ENCODE data around the gene PPP6R1. TPM values are rescaled to one million over a fixed set of nuclear protein-coding genes. Genes with fewer than 3 reads are reported as not detected.
A peak's percentile ranks its signal among the peaks of the same experiment; 100 is the strongest.

The PPP6R1 gene
- total and polyA plus RNA-seq, 2 of the 13 experiments (the other 11 are each of a cell fraction or from before 2014, with no cell fraction given), result 25.8 to 54.0 TPM

DNA sequence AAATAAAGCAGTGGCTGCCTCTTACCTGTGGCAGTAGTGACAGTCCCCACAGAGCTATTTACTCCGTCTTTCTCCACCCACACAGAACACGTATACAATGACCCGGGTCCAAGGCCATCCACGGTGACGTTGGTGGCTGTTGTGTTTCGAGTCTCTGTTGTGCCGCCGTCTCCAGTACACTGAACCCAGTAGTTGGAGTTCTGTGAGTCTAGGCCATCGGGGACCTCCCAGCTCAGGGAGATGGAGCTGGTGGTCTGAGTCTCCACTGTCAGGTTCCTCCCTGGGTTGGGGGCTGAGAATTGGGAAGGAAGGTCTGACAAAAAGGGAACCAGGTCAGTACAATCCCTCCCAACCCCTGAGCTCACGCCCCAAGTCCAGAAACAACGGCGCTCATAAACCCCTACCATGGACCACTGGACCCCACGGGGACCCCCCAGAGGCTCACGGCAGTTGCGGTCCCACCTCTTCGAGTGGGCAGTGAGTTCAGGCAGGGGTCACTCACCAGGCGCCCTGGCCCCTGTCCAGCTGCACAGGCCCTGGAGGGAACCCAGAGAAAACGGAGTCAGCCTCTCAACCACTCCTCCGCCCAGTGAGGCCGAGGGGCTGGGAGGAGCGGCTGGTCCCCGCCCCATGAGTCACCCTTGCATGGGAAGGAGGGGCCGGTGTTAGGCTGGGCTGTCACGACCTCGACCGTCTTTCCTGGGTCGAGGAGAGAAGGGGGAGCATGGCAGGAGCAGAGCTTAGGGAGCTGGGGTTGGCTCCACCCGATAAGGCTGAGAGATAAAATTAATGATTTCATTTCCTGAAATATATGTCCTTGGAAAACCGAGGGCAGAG, 51.9 kb downstream of the PPP6R1 start (continued):
- TF ChIP-seq ZNF615 (CRISPR knock-in tag; IDR thresholded peaks at IDR 0.05; ENCODE audit: borderline replicate concordance) (no peak), ZNF781 (CRISPR knock-in tag; IDR thresholded peaks at IDR 0.05; ENCODE audit: borderline replicate concordance, not compliant biosample characterization) (no peak), ZNF780A (CRISPR knock-in tag; IDR thresholded peaks at IDR 0.05) (no peak), ZNF567 (CRISPR knock-in tag; IDR thresholded peaks at IDR 0.05; ENCODE audit: borderline replicate concordance) (no peak), NKX3-1 (CRISPR knock-in tag; IDR thresholded peaks at IDR 0.05) (0 out of 2 replicates have a peak, but pooled peaks have one; percentile 27), ZNF232 (CRISPR knock-in tag; IDR thresholded peaks at IDR 0.05; ENCODE audit: borderline replicate concordance) (no peak), ZNF292 (CRISPR knock-in tag; IDR thresholded peaks at IDR 0.05; ENCODE audit: borderline replicate concordance, low read depth) (no peak), MTF1 (CRISPR knock-in tag; IDR thresholded peaks at IDR 0.05) (no peak)
- TF ChIP-seq, protein P1, sequence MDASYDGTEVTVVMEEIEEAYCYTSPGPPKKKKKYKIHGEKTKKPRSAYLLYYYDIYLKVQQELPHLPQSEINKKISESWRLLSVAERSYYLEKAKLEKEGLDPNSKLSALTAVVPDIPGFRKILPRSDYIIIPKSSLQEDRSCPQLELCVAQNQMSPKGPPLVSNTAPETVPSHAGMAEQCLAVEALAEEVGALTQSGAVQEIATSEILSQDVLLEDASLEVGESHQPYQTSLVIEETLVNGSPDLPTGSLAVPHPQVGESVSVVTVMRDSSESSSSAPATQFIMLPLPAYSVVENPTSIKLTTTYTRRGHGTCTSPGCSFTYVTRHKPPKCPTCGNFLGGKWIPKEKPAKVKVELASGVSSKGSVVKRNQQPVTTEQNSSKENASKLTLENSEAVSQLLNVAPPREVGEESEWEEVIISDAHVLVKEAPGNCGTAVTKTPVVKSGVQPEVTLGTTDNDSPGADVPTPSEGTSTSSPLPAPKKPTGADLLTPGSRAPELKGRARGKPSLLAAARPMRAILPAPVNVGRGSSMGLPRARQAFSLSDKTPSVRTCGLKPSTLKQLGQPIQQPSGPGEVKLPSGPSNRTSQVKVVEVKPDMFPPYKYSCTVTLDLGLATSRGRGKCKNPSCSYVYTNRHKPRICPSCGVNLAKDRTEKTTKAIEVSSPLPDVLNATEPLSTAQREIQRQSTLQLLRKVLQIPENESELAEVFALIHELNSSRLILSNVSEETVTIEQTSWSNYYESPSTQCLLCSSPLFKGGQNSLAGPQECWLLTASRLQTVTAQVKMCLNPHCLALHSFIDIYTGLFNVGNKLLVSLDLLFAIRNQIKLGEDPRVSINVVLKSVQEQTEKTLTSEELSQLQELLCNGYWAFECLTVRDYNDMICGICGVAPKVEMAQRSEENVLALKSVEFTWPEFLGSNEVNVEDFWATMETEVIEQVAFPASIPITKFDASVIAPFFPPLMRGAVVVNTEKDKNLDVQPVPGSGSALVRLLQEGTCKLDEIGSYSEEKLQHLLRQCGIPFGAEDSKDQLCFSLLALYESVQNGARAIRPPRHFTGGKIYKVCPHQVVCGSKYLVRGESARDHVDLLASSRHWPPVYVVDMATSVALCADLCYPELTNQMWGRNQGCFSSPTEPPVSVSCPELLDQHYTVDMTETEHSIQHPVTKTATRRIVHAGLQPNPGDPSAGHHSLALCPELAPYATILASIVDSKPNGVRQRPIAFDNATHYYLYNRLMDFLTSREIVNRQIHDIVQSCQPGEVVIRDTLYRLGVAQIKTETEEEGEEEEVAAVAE (CRISPR knock-in tag; IDR thresholded peaks at IDR 0.05; ENCODE audit: borderline replicate concordance), result peak; percentile 20; the same call in 1 of the 2 replicates
- TF ChIP-seq, protein P2, sequence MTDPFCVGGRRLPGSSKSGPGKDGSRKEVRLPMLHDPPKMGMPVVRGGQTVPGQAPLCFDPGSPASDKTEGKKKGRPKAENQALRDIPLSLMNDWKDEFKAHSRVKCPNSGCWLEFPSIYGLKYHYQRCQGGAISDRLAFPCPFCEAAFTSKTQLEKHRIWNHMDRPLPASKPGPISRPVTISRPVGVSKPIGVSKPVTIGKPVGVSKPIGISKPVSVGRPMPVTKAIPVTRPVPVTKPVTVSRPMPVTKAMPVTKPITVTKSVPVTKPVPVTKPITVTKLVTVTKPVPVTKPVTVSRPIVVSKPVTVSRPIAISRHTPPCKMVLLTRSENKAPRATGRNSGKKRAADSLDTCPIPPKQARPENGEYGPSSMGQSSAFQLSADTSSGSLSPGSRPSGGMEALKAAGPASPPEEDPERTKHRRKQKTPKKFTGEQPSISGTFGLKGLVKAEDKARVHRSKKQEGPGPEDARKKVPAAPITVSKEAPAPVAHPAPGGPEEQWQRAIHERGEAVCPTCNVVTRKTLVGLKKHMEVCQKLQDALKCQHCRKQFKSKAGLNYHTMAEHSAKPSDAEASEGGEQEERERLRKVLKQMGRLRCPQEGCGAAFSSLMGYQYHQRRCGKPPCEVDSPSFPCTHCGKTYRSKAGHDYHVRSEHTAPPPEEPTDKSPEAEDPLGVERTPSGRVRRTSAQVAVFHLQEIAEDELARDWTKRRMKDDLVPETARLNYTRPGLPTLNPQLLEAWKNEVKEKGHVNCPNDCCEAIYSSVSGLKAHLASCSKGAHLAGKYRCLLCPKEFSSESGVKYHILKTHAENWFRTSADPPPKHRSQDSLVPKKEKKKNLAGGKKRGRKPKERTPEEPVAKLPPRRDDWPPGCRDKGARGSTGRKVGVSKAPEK (CRISPR knock-in tag; IDR thresholded peaks at IDR 0.05; ENCODE audit: borderline replicate concordance), result no peak
- TF ChIP-seq, protein P3, sequence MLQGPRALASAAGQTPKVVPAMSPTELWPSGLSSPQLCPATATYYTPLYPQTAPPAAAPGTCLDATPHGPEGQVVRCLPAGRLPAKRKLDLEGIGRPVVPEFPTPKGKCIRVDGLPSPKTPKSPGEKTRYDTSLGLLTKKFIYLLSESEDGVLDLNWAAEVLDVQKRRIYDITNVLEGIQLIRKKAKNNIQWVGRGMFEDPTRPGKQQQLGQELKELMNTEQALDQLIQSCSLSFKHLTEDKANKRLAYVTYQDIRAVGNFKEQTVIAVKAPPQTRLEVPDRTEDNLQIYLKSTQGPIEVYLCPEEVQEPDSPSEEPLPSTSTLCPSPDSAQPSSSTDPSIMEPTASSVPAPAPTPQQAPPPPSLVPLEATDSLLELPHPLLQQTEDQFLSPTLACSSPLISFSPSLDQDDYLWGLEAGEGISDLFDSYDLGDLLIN (CRISPR knock-in tag; IDR thresholded peaks at IDR 0.05; ENCODE audit: borderline replicate concordance), result peak; percentile 59; the same call in 1 of the 2 replicates
- TF ChIP-seq, protein P4, sequence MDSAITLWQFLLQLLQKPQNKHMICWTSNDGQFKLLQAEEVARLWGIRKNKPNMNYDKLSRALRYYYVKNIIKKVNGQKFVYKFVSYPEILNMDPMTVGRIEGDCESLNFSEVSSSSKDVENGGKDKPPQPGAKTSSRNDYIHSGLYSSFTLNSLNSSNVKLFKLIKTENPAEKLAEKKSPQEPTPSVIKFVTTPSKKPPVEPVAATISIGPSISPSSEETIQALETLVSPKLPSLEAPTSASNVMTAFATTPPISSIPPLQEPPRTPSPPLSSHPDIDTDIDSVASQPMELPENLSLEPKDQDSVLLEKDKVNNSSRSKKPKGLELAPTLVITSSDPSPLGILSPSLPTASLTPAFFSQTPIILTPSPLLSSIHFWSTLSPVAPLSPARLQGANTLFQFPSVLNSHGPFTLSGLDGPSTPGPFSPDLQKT (CRISPR knock-in tag; IDR thresholded peaks at IDR 0.05; ENCODE audit: borderline replicate concordance), result no peak
- TF ChIP-seq, protein P5, sequence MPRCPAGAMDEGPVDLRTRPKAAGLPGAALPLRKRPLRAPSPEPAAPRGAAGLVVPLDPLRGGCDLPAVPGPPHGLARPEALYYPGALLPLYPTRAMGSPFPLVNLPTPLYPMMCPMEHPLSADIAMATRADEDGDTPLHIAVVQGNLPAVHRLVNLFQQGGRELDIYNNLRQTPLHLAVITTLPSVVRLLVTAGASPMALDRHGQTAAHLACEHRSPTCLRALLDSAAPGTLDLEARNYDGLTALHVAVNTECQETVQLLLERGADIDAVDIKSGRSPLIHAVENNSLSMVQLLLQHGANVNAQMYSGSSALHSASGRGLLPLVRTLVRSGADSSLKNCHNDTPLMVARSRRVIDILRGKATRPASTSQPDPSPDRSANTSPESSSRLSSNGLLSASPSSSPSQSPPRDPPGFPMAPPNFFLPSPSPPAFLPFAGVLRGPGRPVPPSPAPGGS (CRISPR knock-in tag; IDR thresholded peaks at IDR 0.05), result peak; percentile 74
- TF ChIP-seq, protein P6, sequence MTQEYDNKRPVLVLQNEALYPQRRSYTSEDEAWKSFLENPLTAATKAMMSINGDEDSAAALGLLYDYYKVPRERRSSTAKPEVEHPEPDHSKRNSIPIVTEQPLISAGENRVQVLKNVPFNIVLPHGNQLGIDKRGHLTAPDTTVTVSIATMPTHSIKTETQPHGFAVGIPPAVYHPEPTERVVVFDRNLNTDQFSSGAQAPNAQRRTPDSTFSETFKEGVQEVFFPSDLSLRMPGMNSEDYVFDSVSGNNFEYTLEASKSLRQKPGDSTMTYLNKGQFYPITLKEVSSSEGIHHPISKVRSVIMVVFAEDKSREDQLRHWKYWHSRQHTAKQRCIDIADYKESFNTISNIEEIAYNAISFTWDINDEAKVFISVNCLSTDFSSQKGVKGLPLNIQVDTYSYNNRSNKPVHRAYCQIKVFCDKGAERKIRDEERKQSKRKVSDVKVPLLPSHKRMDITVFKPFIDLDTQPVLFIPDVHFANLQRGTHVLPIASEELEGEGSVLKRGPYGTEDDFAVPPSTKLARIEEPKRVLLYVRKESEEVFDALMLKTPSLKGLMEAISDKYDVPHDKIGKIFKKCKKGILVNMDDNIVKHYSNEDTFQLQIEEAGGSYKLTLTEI (CRISPR knock-in tag; conservative IDR thresholded peaks at IDR 0.05), result no peak
